ENCODE data around the gene CALML4. TPM values are rescaled to one million over a fixed set of nuclear protein-coding genes. Genes with fewer than 3 reads are reported as not detected.

The CALML4 gene
- total and polyA plus RNA-seq, 2 experiments from 2014 or later, result 13.4 to 16.2 TPM

- no peak overlapping the region for H2AFZ ChIP-seq
- H3F3A ChIP-seq (replicated peaks; ENCODE audit: low read depth), result peaks cover 5% of the 10 kb centered on the region; the same call in 1 of the 2 replicates
- H3K27ac ChIP-seq (ENCODE audit: low read depth), result no peak overlapping the region
- no peaks in the 10 kb centered on the region for H3K36me3 ChIP-seq (ENCODE audit: insufficient read depth)
- TF ChIP-seq ZNF114 (CRISPR knock-in tag; IDR thresholded peaks at IDR 0.05), result no peak
- TF ChIP-seq REST (IDR thresholded peaks at IDR 0.05; ENCODE audit: unreplicated experiment), result no peak
- TF ChIP-seq POLR2AphosphoS5 (IDR thresholded peaks at IDR 0.05; ENCODE audit: low read depth), result no peak
- TF ChIP-seq NANOG (IDR thresholded peaks at IDR 0.05; ENCODE audit: borderline replicate concordance), result no peak
- TF ChIP-seq ZNF462 (CRISPR knock-in tag; IDR thresholded peaks at IDR 0.05), result no peak
- no peak for TF ChIP-seq STAT1 (IDR thresholded peaks at IDR 0.05; ENCODE audit: unreplicated experiment)
- no peak for TF ChIP-seq CREB1 (CRISPR knock-in tag; IDR thresholded peaks at IDR 0.05; ENCODE audit: low read depth)
- TF ChIP-seq EZH2phosphoT487 (IDR thresholded peaks at IDR 0.05; ENCODE audit: unreplicated experiment), result no peak
- TF ChIP-seq CTCF (conservative IDR thresholded peaks at IDR 0.05; ENCODE audit: low read depth in 2 of 2), result no peak
- no peak for TF ChIP-seq ETS1 (IDR thresholded peaks at IDR 0.05)
- no peak for TF ChIP-seq EZH2 (IDR thresholded peaks at IDR 0.05; ENCODE audit: low read depth, unreplicated experiment)
- no peak for TF ChIP-seq ZNF331 (CRISPR knock-in tag; IDR thresholded peaks at IDR 0.05; ENCODE audit: low read depth)
- TF ChIP-seq JUNB (IDR thresholded peaks at IDR 0.05; ENCODE audit: unreplicated experiment), result no peak
- H3K79me2 ChIP-seq (replicated peaks; ENCODE audit: insufficient read depth), result peaks cover 20% of the 10 kb centered on the region; the same call in 1 of the 2 replicates
- DNase-seq (ENCODE audit: low spot score) (no peak), ATAC-seq (peak; percentile 5; the same call in 2 of the 3 replicates)
- H3K4me1 ChIP-seq (ENCODE audit: insufficient read depth), result peaks cover 35% of the 10 kb centered on the region
- no peak overlapping the region for H3K4me3 Mint-ChIP-seq
- H3K9me3 Mint-ChIP-seq, result no peaks in the 10 kb centered on the region
- peaks cover 18% of the 10 kb centered on the region for H3K27me3 Mint-ChIP-seq (ENCODE audit: insufficient read depth, low read depth, poor library complexity)
- H4K20me1 ChIP-seq (replicated peaks; ENCODE audit: insufficient read depth), result peaks cover 26% of the 10 kb centered on the region
- H3K36me3 Mint-ChIP-seq (ENCODE audit: low read depth), result peaks cover 11% of the 10 kb centered on the region; the same call in 2 of the 3 replicates
- no peaks in the 10 kb centered on the region for H3K27me3 ChIP-seq (ENCODE audit: insufficient read depth)
- peaks cover 48% of the 10 kb centered on the region for H3K4me1 Mint-ChIP-seq
- H3K4me3 ChIP-seq, result no peak overlapping the region
- H3K27ac Mint-ChIP-seq, result no peak overlapping the region
- no peaks in the 10 kb centered on the region for H3K9me2 ChIP-seq (ENCODE audit: insufficient read depth)
- 0 out of 2 replicates have a peak overlapping the region, but pooled peaks have one; percentile 45 for H3K4me2 ChIP-seq
These were observed 3.8 kb downstream of the CALML4 start for GRCh38 chr15:68201153-68201878.
